ENCODE results near the gene PROZ.

The PROZ gene

GRCh38 chr13:113162783-113163685, 4.6 kb downstream of the PROZ start:
- TF ChIP-seq CTCF (conservative IDR thresholded peaks at IDR 0.05) (no peak), ZFX (IDR thresholded peaks at IDR 0.05) (no peak)
- no peak overlapping the region for H3K27ac ChIP-seq

DNA sequence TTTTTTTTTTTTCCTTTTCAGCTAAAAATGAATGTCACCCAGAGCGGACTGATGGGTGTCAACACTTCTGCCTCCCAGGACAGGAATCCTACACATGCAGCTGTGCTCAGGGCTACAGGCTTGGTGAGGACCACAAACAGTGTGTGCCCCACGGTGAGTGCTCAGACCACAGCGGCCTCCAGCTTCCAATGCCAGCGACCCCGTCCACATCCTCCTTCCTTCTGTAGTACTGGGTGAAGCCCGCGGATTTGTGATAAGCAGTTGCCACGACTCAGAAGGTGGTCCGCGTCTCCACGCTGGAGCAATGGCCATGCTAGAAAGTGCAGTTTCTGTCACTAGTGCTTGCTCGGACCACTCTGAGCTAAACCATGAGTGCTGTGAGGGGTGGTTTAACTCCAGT, 6.0 kb downstream of the PROZ start:
- TF ChIP-seq ZFX (IDR thresholded peaks at IDR 0.05) (no peak), CTCF (conservative IDR thresholded peaks at IDR 0.05) (no peak)
- H3K27ac ChIP-seq, result no peak overlapping the region

DNA sequence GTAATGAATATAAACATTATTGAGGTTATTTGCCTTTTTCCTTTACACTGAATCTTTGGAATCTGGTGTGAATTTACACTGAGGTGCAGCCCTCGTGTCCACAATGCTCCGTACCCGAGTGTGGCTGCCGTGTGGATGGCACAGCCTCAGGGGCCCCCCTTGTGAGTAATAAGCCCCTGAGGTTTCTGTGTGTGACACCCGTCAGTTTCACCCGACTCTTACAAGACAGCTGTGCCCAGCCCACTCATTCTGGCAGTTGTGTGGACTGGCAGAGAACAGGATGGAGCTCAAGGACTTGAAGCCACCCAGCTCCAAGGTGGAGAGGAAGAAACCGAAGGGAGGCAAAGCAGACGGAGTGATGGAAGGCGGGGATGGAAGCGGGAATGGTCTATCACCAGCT, 7.8 kb downstream of the PROZ start:
- H3K27ac ChIP-seq, result no peak overlapping the region
- TF ChIP-seq ZFX (IDR thresholded peaks at IDR 0.05), result no peak
- TF ChIP-seq CTCF (conservative IDR thresholded peaks at IDR 0.05), result no peak

- TF ChIP-seq CTCF (conservative IDR thresholded peaks at IDR 0.05) (no peak), ZFX (IDR thresholded peaks at IDR 0.05) (no peak)
- no peak overlapping the region for H3K27ac ChIP-seq
Observed at GRCh38 chr13:113166681-113167080, 8.2 kb downstream of the PROZ start.

DNA sequence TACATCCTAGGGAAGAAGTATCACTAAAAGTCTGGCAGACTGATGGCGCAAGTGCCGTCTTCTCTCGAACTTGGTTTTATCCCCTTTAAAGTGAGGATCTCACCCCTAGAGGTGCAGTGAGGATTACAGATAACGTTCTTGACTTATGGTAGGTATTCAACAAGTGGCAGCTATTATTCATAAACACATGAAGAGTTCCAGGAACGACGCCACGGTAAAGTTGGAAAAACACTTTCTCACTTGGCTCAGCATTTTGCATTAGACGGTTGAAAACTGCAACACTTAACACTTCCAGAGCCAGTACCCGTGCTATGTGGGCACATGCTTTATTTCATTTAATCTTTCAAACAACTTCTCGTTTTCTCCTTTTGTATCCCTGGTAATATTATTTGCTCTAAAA, 8.7 kb downstream of the PROZ start:
- H3K27ac ChIP-seq, result no peak overlapping the region
- no peak for TF ChIP-seq CTCF (conservative IDR thresholded peaks at IDR 0.05)
- no peak for TF ChIP-seq ZFX (IDR thresholded peaks at IDR 0.05)

- H3K27ac ChIP-seq, result no peak overlapping the region
- TF ChIP-seq ZFX (IDR thresholded peaks at IDR 0.05) (no peak), CTCF (conservative IDR thresholded peaks at IDR 0.05) (no peak)
Observed at GRCh38 chr13:113167575-113167974, 9.1 kb downstream of the PROZ start.

DNA sequence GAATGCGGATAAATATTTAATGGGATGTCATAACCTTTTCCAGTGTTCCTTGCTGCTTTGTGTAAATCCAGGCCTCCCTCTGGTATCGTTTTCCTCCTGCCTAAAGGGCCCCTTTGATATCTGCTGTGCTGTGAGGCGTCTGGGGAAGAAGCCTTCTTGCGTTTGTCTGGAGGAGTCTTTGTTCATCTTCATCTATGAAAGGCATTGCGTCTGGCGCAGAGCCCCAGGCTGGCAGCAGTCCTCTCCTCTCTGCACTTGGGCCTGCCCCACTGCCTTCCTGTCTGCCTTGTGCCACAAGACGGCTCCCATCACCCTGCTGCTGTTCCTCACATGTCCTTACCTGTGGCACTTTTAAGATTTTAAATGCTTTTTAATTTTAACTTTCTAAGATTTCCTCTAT, 9.8 kb downstream of the PROZ start:
- TF ChIP-seq ZFX (IDR thresholded peaks at IDR 0.05) (no peak), CTCF (conservative IDR thresholded peaks at IDR 0.05) (no peak)
- no peak overlapping the region for H3K27ac ChIP-seq
